Measurements from ENCODE around the gene NRG3.

Gene NRG3

DNA sequence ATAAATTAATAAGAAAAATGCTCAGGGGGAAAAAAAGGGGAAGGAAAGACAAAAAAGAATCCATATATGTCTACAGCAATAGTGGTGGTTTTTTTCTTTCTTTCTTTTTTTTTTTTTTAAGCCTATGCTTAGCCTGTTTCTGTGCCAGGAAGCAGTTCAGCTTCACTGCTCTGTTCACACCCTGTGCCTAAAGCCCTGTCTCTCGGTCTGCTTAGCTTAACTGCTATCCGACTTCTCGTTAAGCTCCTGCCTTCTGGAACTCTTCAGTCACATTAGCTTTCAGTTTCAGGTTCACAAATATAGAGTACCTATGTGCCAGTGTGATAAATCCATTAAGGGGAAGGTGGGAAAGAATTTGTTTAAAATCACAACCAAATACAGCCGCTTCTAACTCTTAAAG, 26.5 kb upstream of the NRG3 start:
- Histone ChIP-seq H3K36me3 (no peaks in the 10 kb centered on the region), H3K27ac (no peak overlapping the region), H3K27me3 (no peaks in the 10 kb centered on the region), H3K4me1 (no peaks in the 10 kb centered on the region), H3K4me3 (no peak overlapping the region), H3K9me3 (no peaks in the 10 kb centered on the region)
- DNase-seq = no peak
- no peak for TF ChIP-seq CTCF (IDR thresholded peaks at IDR 0.05)
- intact Hi-C loops (cut with DNase I; ENCODE audit: low total_unique reads) = no loop called here

DNA sequence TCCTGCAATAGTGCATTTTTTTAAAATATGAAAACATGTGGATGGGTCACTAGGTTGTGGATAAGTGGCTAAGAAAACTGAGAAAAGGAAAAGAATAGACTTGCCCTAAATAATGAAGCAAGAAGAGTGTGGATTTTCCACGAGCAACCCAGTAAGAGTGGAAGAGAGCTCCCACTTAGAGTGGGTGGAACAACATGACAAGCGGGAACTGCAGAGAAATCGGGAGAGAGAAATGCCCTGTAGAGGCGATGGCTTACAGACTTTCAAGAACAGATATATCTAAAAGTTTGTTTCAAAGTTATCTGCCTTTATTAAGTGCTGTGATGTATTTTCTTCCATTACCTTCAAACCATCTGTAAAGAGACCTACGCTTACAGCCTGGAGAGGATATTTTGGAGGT, 26.1 kb upstream of the NRG3 start:
- Histone ChIP-seq H3K9me3 (no peaks in the 10 kb centered on the region), H3K27me3 (no peaks in the 10 kb centered on the region), H3K4me1 (no peaks in the 10 kb centered on the region), H3K36me3 (no peaks in the 10 kb centered on the region), H3K27ac (no peak overlapping the region), H3K4me3 (no peak overlapping the region)
- no peak for DNase-seq
- TF ChIP-seq CTCF (IDR thresholded peaks at IDR 0.05) = no peak
- intact Hi-C loops (cut with DNase I; ENCODE audit: low total_unique reads) = no loop called here

- Histone ChIP-seq H3K27me3 (no peaks in the 10 kb centered on the region), H3K9me3 (no peaks in the 10 kb centered on the region), H3K4me3 (no peak overlapping the region), H3K4me1 (no peaks in the 10 kb centered on the region), H3K36me3 (no peaks in the 10 kb centered on the region), H3K27ac (no peak overlapping the region)
- TF ChIP-seq CTCF (IDR thresholded peaks at IDR 0.05) = no peak
- no peak for DNase-seq
- intact Hi-C loops (cut with DNase I; ENCODE audit: low total_unique reads) = no loop called here
Observed at GRCh38 chr10:81862596-81862995, 12.4 kb upstream of the NRG3 start.

- no peaks in the 10 kb centered on the region for H3K9me3 ChIP-seq
- no peak for TF ChIP-seq CTCF (IDR thresholded peaks at IDR 0.05)
- DNase-seq = no peak
- H3K4me3 ChIP-seq = no peak overlapping the region
- H3K4me1 ChIP-seq = no peaks in the 10 kb centered on the region
- intact Hi-C loops (cut with DNase I; ENCODE audit: low total_unique reads) = no loop called here
- no peaks in the 10 kb centered on the region for H3K27me3 ChIP-seq
- no peaks in the 10 kb centered on the region for H3K36me3 ChIP-seq
- no peak overlapping the region for H3K27ac ChIP-seq
Observed at GRCh38 chr10:81863771-81864170, 11.2 kb upstream of the NRG3 start.

DNA sequence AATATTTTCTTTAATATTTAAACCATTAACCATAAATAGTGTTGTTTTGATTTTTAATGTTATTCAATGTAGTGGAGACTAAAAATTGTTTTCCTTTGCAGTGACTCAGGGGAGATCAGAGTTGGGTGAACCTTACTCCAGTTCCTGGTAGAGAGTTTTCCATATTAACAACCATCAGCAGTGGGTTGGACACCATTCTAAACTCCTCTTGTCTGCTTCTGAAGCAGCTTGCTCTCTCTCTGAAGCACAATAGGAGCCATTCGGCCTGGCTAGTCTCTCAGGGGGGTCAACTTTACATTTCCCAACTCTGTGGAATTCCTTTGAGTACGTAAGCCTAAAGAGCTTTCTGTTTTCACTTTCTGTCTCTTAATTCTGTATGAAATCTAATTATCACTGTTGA, 9.4 kb upstream of the NRG3 start:
- H3K27me3 ChIP-seq = no peaks in the 10 kb centered on the region
- H3K4me1 ChIP-seq = no peaks in the 10 kb centered on the region
- no peak for DNase-seq
- no peak for TF ChIP-seq CTCF (IDR thresholded peaks at IDR 0.05)
- H3K4me3 ChIP-seq = no peak overlapping the region
- H3K36me3 ChIP-seq = no peaks in the 10 kb centered on the region
- intact Hi-C loops (cut with DNase I; ENCODE audit: low total_unique reads) = no loop called here
- no peak overlapping the region for H3K27ac ChIP-seq
- H3K9me3 ChIP-seq = no peaks in the 10 kb centered on the region

GRCh38 chr10:81866753-81867152, 8.2 kb upstream of the NRG3 start:
- H3K27me3 ChIP-seq = no peaks in the 10 kb centered on the region
- no peak for TF ChIP-seq CTCF (IDR thresholded peaks at IDR 0.05)
- intact Hi-C loops (cut with DNase I; ENCODE audit: low total_unique reads) = no loop called here
- H3K36me3 ChIP-seq = no peaks in the 10 kb centered on the region
- no peaks in the 10 kb centered on the region for H3K9me3 ChIP-seq
- H3K4me1 ChIP-seq = no peaks in the 10 kb centered on the region
- no peak for DNase-seq
- no peak overlapping the region for H3K27ac ChIP-seq
- H3K4me3 ChIP-seq = no peak overlapping the region

Measured in tibial artery (tissue), 4 donors.